Karpas-422 (cell line): ENCODE measurements around the gene TIMMDC1. TPM values are rescaled to one million over a fixed set of nuclear protein-coding genes. Genes with fewer than 3 reads are reported as not detected.

Experiments used
- DNase-seq: peaks from one replicate; pipeline ENCODE4 v3.0.0-alpha.2; 2015
- H2AFZ ChIP-seq: fragments of 200-600 bp; sonication (generic); 2 replicates; pipeline ENCODE4 v1.6.1; 2014; ENCODE audit warnings: antibody characterized with exemption, low read length, mixed read lengths
- H3K27ac ChIP-seq: fragments of 200-600 bp; sonication (generic); 2 replicates; pipeline ENCODE4 v1.5.1; 2014; ENCODE audit warnings: mild to moderate bottlenecking, low read length, moderate library complexity
- H3K27me3 ChIP-seq: fragments of 200-600 bp; sonication (generic); 2 replicates; pipeline ENCODE4 v1.6.1; 2014; ENCODE audit warnings: low read length, mixed read lengths
- H3K36me3 ChIP-seq: fragments of 200-600 bp; sonication (generic); 2 replicates; pipeline ENCODE4 v1.6.1; 2014; ENCODE audit warnings: low read length, mixed read lengths; ENCODE audit not compliant: insufficient read depth
- H3K4me1 ChIP-seq: fragments of 200-600 bp; sonication (generic); 2 replicates; pipeline ENCODE4 v1.6.1; 2014; ENCODE audit warnings: mild to moderate bottlenecking, low read length, mixed read lengths
- H3K4me2 ChIP-seq: fragments of 200-600 bp; sonication (generic); 2 replicates; pipeline ENCODE4 v1.6.1; 2014; ENCODE audit warnings: low read length, low read depth, mild to moderate bottlenecking; ENCODE audit not compliant: poor library complexity, severe bottlenecking
- H3K4me3 ChIP-seq: fragments of 200-600 bp; sonication (generic); 2 replicates; pipeline ENCODE4 v1.5.1; 2014; ENCODE audit warnings: mild to moderate bottlenecking, antibody characterized with exemption, low read length, mixed read lengths
- H3K79me2 ChIP-seq: fragments of 200-600 bp; sonication (generic); 2 replicates; pipeline ENCODE4 v1.6.1; 2014; ENCODE audit warnings: mild to moderate bottlenecking, low read length, mixed read lengths
- H3K9ac ChIP-seq: fragments of 200-600 bp; sonication (generic); 2 replicates; pipeline ENCODE4 v1.6.0; 2014; ENCODE audit warnings: low read length
- H3K9me2 ChIP-seq: fragments of 200-600 bp; sonication (generic), shearing (Covaris generic); replicated peaks from 2 replicates; pipeline ENCODE4 v1.6.0; 2014; ENCODE audit warnings: mild to moderate bottlenecking, low read length, moderate library complexity; ENCODE audit not compliant: insufficient read depth
- H3K9me3 ChIP-seq: fragments of 300-700, 200-600 bp; sonication (generic); 2 replicates; pipeline ENCODE4 v1.6.1; 2014; ENCODE audit warnings: low read length, mixed read lengths
- H4K20me1 ChIP-seq: fragments of 200-600 bp; sonication (generic); 2 replicates; pipeline ENCODE4 v1.6.1; 2014; ENCODE audit warnings: mild to moderate bottlenecking, antibody characterized with exemption, low read length, low read depth; ENCODE audit not compliant: insufficient read depth
- total RNA-seq: library from RNA; depleted of rRNA; stranded (reverse); fragments of >200 nt; shearing (Covaris generic); gene quantifications from 2 replicates; pipeline ENCODE4 v1.2.3, GENCODE V29; 2014; ENCODE audit warnings: low replicate concordance

TIMMDC1 gene
- total RNA-seq, 1 experiment from 2014 or later, result 94.1 TPM

DNA sequence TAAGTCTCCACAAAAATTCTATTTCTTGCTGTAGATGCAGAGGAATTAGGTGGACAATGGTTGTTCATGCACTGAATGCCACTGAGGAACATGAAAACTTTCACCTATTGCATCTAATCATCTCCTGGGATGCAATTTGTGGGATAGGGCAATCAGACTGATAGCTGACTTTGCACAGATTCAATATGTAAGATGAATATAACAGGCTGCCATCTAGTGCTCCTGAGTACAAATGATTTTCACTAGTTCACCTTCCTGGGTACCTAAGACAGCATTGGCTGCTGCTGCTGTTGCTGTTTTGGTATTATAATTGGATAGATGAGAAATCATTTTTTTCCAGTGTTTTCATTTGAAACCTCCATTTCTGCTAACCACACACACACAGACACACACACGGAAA lies 19.7 kb downstream of the TIMMDC1 start:
- Histone ChIP-seq H3K9ac (no peak overlapping the region), H3K36me3 (peaks cover 86% of the 10 kb centered on the region), H3K4me1 (no peaks in the 10 kb centered on the region), H3K4me2 (no peak overlapping the region), H3K27ac (no peak overlapping the region), H3K27me3 (no peaks in the 10 kb centered on the region), H3K9me3 (no peaks in the 10 kb centered on the region), H3K9me2 (no peaks in the 10 kb centered on the region), H2AFZ (no peak overlapping the region), H3K79me2 (0 out of 2 replicates have a peak, but pooled peaks cover 6% of the 10 kb centered on the region), H4K20me1 (no peaks in the 10 kb centered on the region), H3K4me3 (no peak overlapping the region)
- peak; percentile 30 for DNase-seq

DNA sequence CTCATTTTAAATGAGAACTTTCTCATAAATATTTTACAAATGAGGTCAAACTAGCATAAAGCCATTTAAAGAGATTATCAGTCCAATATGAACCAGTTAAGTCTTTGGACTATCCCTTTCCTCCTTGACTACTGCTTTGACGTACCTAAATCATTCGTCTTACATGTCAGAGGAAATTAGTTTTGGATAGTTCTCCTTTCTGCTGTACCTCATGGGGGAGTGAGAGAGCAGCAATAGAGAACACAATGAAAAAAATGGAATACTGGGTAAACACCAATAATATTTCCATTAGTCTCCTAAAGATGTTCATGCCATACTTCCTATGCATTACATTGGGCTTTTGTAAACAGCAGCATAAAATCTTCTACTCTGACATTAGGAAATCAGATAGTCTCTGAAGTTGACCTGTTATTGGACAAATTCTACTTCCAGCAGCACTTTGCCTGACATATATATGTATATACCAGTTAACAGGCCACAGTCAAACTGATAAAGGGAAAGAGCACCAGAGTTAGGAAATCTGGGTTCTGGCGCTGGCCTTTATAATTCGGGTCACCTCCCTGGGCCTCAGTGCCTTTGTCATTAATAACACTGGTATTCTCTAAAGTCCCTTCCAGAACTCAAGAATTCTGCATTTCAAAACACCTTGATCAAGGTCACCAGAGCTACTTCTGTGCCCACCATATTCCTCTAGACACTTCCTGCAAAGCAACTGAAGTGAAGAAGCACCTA lies 26.8 kb downstream of the TIMMDC1 start:
- H2AFZ ChIP-seq, result no peak overlapping the region
- H3K9ac ChIP-seq, result no peak overlapping the region
- H3K4me2 ChIP-seq, result no peak overlapping the region
- H4K20me1 ChIP-seq, result no peaks in the 10 kb centered on the region
- H3K79me2 ChIP-seq, result no peaks in the 10 kb centered on the region
- no peak for DNase-seq
- H3K27ac ChIP-seq, result no peak overlapping the region
- no peaks in the 10 kb centered on the region for H3K4me1 ChIP-seq
- H3K4me3 ChIP-seq, result no peak overlapping the region
- peaks cover 34% of the 10 kb centered on the region for H3K36me3 ChIP-seq
- H3K9me3 ChIP-seq, result no peaks in the 10 kb centered on the region
- no peaks in the 10 kb centered on the region for H3K9me2 ChIP-seq
- H3K27me3 ChIP-seq, result no peaks in the 10 kb centered on the region

DNA sequence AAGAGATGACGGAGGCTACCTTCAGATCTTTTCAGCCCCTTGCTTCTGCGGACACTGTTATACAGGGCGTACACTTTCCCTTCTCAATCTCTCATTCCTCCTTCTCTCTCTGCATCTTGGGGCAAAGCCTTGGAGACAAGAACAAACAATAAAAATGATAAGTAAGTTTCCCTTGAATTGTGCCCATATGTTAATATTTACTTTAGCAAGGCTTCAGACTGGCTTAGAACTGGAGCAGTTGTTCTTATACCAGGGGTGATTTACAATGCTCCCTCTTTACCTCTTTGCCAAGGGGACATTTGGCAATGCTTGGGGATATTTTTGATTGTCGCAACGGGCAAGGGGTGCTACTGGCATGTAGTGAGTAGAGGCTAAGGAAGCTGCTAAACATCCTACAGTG lies 29.4 kb downstream of the TIMMDC1 start:
- H3K79me2 ChIP-seq, result no peaks in the 10 kb centered on the region
- H3K4me1 ChIP-seq, result no peaks in the 10 kb centered on the region
- no peaks in the 10 kb centered on the region for H3K27me3 ChIP-seq
- DNase-seq, result no peak
- H3K9me3 ChIP-seq, result no peaks in the 10 kb centered on the region
- no peak overlapping the region for H3K4me3 ChIP-seq
- H3K4me2 ChIP-seq, result no peak overlapping the region
- H3K9ac ChIP-seq, result no peak overlapping the region
- H3K9me2 ChIP-seq, result no peaks in the 10 kb centered on the region
- H3K36me3 ChIP-seq, result peaks cover 18% of the 10 kb centered on the region; the same call in 1 of the 2 replicates
- no peak overlapping the region for H2AFZ ChIP-seq
- no peak overlapping the region for H3K27ac ChIP-seq
- no peaks in the 10 kb centered on the region for H4K20me1 ChIP-seq

DNA sequence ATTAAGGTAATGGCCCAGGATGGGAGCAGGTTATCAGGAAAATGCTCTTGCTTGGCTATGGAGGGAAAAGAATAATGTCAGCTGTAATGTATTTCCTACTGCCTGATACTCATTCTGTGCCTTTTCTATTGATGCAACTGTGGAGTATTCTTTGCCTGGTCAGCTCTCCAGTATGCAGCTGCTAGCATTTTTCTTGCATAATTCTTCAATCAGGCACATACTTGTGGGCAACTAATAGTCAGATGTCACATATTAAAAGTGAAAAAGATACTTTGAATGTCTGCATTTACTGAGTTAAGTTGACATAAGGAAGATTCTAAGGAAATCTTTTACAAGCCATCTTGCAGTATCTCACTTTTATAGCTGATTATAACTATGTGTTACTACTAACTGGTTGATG lies 31.5 kb downstream of the TIMMDC1 start:
- no peak for DNase-seq
- H3K4me2 ChIP-seq, result no peak overlapping the region
- no peaks in the 10 kb centered on the region for H3K9me3 ChIP-seq
- no peaks in the 10 kb centered on the region for H3K9me2 ChIP-seq
- H3K4me3 ChIP-seq, result no peak overlapping the region
- no peak overlapping the region for H3K27ac ChIP-seq
- no peak overlapping the region for H2AFZ ChIP-seq
- no peaks in the 10 kb centered on the region for H3K27me3 ChIP-seq
- H4K20me1 ChIP-seq, result no peaks in the 10 kb centered on the region
- H3K4me1 ChIP-seq, result no peaks in the 10 kb centered on the region
- H3K9ac ChIP-seq, result no peak overlapping the region
- no peaks in the 10 kb centered on the region for H3K79me2 ChIP-seq
- 0 out of 2 replicates have a peak, but pooled peaks cover 3% of the 10 kb centered on the region for H3K36me3 ChIP-seq

DNA sequence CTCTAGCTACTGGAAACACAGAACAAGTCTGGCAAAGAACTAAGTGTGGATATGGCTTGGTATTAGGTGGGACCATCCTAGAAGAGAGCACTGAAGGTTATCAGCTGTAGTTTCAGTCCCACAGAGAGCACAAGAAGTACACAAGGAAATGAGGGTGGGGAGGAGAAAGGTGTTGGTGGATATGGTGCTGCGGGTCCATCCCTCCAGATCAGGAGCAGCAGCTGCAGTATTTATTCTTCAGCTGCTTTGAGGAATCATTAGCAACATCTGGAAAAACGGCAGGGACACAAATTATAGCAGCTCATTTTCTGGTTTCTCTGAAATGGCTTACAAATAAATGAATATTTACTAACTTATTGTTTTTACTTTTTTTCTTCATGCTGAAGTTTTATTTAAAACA lies 32.1 kb downstream of the TIMMDC1 start:
- Histone ChIP-seq H3K9me2 (no peaks in the 10 kb centered on the region), H3K79me2 (no peaks in the 10 kb centered on the region), H3K9ac (no peak overlapping the region), H3K4me2 (no peak overlapping the region), H3K27ac (no peak overlapping the region), H3K36me3 (0 out of 2 replicates have a peak, but pooled peaks cover 2% of the 10 kb centered on the region), H3K27me3 (no peaks in the 10 kb centered on the region), H4K20me1 (no peaks in the 10 kb centered on the region), H3K4me3 (no peak overlapping the region), H3K9me3 (no peaks in the 10 kb centered on the region), H2AFZ (no peak overlapping the region), H3K4me1 (no peaks in the 10 kb centered on the region)
- no peak for DNase-seq

DNA sequence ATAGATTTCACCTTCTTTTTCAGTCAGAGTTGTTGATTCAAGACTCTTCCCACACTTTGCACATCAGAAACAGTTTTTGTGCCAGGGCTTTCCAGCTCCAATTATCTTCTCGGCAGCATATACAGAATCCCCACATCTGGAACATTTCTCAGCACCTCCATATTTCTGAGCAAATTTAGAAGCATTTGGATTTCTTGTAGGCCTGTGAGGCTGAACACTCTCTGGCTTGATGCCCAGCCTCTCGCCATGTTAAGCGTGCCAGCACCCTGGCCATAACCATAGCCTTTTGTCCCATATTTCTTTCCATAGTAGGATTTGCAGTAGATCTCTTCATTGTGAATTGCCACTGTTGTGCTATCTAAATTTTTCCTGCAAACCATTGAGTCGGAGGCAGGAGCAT lies 32.8 kb downstream of the TIMMDC1 start:
- Histone ChIP-seq H3K4me3 (no peak overlapping the region), H3K27ac (no peak overlapping the region), H3K4me1 (no peaks in the 10 kb centered on the region), H3K27me3 (no peaks in the 10 kb centered on the region), H3K4me2 (no peak overlapping the region), H4K20me1 (no peaks in the 10 kb centered on the region), H3K36me3 (0 out of 2 replicates have a peak, but pooled peaks cover under 1% of the 10 kb centered on the region), H3K9ac (no peak overlapping the region), H2AFZ (no peak overlapping the region), H3K79me2 (no peaks in the 10 kb centered on the region), H3K9me2 (no peaks in the 10 kb centered on the region), H3K9me3 (no peaks in the 10 kb centered on the region)
- peak; percentile 29 for DNase-seq

DNA sequence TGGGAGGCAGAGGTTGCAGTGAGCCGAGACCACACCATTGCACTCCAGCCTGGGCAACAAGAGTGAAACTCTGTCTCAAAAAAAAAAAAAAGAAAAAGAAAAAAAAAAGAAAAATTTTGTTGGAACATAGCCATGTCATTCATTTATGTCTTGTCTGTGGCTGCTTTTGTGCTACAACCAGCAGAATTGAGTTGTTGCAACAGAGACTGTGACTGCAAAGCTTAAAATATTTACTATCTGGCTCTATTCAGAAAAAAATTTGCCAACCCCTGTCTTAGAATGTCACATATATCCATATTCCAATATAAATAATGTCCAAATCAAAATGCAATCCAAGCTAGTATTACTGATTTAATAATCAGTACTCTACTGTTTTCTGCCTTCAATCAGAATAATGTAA lies 35.9 kb downstream of the TIMMDC1 start:
- H3K27me3 ChIP-seq, result no peaks in the 10 kb centered on the region
- H3K27ac ChIP-seq, result no peak overlapping the region
- no peaks in the 10 kb centered on the region for H4K20me1 ChIP-seq
- H3K4me3 ChIP-seq, result no peak overlapping the region
- no peaks in the 10 kb centered on the region for H3K9me3 ChIP-seq
- no peaks in the 10 kb centered on the region for H3K9me2 ChIP-seq
- H3K4me2 ChIP-seq, result no peak overlapping the region
- H3K79me2 ChIP-seq, result no peaks in the 10 kb centered on the region
- H3K36me3 ChIP-seq, result no peaks in the 10 kb centered on the region
- no peaks in the 10 kb centered on the region for H3K4me1 ChIP-seq
- H2AFZ ChIP-seq, result no peak overlapping the region
- DNase-seq, result no peak
- H3K9ac ChIP-seq, result no peak overlapping the region

DNA sequence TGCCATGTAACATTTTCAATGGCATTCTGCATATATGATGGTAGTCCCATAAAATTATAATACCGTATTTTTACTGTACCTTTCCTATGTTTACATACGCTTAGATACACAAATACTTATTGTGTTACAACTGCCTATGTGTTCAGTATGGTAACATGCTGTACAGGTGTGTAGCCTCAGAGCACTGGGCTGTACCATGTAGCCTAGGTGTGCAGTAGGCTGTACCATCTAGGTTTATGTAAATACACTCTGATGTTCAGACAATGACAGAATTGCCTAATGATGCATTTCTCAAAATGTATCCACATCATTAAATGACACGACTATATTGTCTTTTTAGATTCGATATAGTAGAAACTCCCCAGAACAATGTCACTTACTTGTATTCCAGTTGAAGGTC lies 38.4 kb downstream of the TIMMDC1 start:
- no peaks in the 10 kb centered on the region for H3K9me3 ChIP-seq
- H3K27ac ChIP-seq, result no peak overlapping the region
- H3K36me3 ChIP-seq, result no peaks in the 10 kb centered on the region
- H2AFZ ChIP-seq, result no peak overlapping the region
- no peak overlapping the region for H3K4me2 ChIP-seq
- H3K9me2 ChIP-seq, result no peaks in the 10 kb centered on the region
- DNase-seq, result no peak
- H3K4me3 ChIP-seq, result no peak overlapping the region
- H3K27me3 ChIP-seq, result no peaks in the 10 kb centered on the region
- H3K9ac ChIP-seq, result no peak overlapping the region
- no peaks in the 10 kb centered on the region for H4K20me1 ChIP-seq
- H3K79me2 ChIP-seq, result no peaks in the 10 kb centered on the region
- H3K4me1 ChIP-seq, result no peaks in the 10 kb centered on the region
